HepG2 (cell line): ENCODE measurements around the gene DNPH1. TPM values are rescaled to one million over a fixed set of nuclear protein-coding genes. Genes with fewer than 3 reads are reported as not detected.

ENCODE experiments used
- ARID4A ChIP-seq: sonication (generic); formaldehyde crosslinking; IDR thresholded peaks from 2 replicates; pipeline ENCODE4 v1.5.0; 2020; ENCODE audit warnings: mild to moderate bottlenecking, missing genetic modification reagents, borderline replicate concordance
- ERF ChIP-seq: IDR thresholded peaks from 2 replicates; pipeline ENCODE4 v1.6.1; 2018; ENCODE audit warnings: missing biosample characterization, missing genetic modification reagents
- HDAC1 ChIP-seq: sonication (generic); formaldehyde crosslinking; IDR thresholded peaks from 2 replicates; pipeline ENCODE4 v1.5.1; 2020; ENCODE audit warnings: mild to moderate bottlenecking, missing genetic modification reagents
- IKZF1 ChIP-seq: fragments of 450-650 bp; IDR thresholded peaks from 2 replicates; pipeline ENCODE4 v1.7.1; 2016
- KDM6A ChIP-seq: IDR thresholded peaks from 2 replicates; pipeline ENCODE4 v1.6.1; 2016; ENCODE audit warnings: low read depth
- LCORL ChIP-seq, 2 experiments: fragments of 450-650 bp in 1 of 2; sonication (generic) in 1 of 2; formaldehyde crosslinking in 1 of 2; IDR thresholded peaks; 2 replicates each; pipeline versions ENCODE4 v1.5.0 to v1.6.1; 2017 to 2020; ENCODE audit warnings: antibody characterized with exemption in 1 of 2, missing genetic modification reagents in 1 of 2
- NAIF1 ChIP-seq: sonication (generic); formaldehyde crosslinking; IDR thresholded peaks from 2 replicates; pipeline ENCODE4 v1.5.0; 2020; ENCODE audit warnings: mild to moderate bottlenecking, missing genetic modification reagents, borderline replicate concordance
- SMAD1 ChIP-seq: sonication (generic); formaldehyde crosslinking; IDR thresholded peaks from 2 replicates; pipeline ENCODE4 v1.4.0; 2020; ENCODE audit warnings: missing genetic modification reagents, low read depth, mild to moderate bottlenecking, borderline replicate concordance
- SOX13 ChIP-seq, 3 experiments: fragments of 450-650 bp in 1 of 3; sonication (generic) in 1 of 3; formaldehyde crosslinking in 1 of 3; IDR thresholded peaks in 2 of 3; conservative IDR thresholded peaks in 1 of 3; 2 replicates each; pipeline versions ENCODE4 v1.5.0 to v1.6.1; 2016 to 2020; ENCODE audit warnings: antibody characterized with exemption in 1 of 3, mild to moderate bottlenecking in 1 of 3, missing compliant biosample characterization in 1 of 3, missing genetic modification reagents in 1 of 3, moderate library complexity in 1 of 3
- ZNF335 ChIP-seq: sonication (generic); formaldehyde crosslinking; IDR thresholded peaks from 2 replicates; pipeline ENCODE4 v1.4.0; 2020; ENCODE audit warnings: missing genetic modification reagents
- ZNF556 ChIP-seq: sonication (generic); formaldehyde crosslinking; IDR thresholded peaks from 2 replicates; pipeline ENCODE4 v1.4.0; 2020; ENCODE audit warnings: mild to moderate bottlenecking, missing genetic modification reagents, borderline replicate concordance
- polyA plus RNA-seq, 8 experiments: library from polyadenylated mRNA; depleted of rRNA in 3 of 8; stranded (reverse) in 7 of 8; unstranded in 1 of 8; fragments of >200 nt; fragmentation: Illumina TruSeq in 4 of 8; extraction: Trizol in 4 of 8; gene quantifications; 2 replicates each; pipeline versions ENCODE4 v1.2.1 to v1.2.3, GENCODE V29; 2011 to 2016; ENCODE audit warnings: low read depth in 4 of 8, missing spikeins in 1 of 8, mixed read lengths in 1 of 8; ENCODE audit not compliant: insufficient read depth in 1 of 8
- total RNA-seq, 5 experiments: library from RNA; depleted of rRNA; stranded (reverse); fragments of >200 nt; fragmentation: Illumina TruSeq; extraction: Trizol; gene quantifications; 2 replicates each; pipeline ENCODE4 v1.2.3, GENCODE V29; 2016; ENCODE audit warnings: low read depth in 1 of 5
- TF ChIP-seq, protein P1 (sequence below): sonication (generic); formaldehyde crosslinking; IDR thresholded peaks from 2 replicates; pipeline ENCODE4 v1.4.0; 2020; ENCODE audit warnings: mild to moderate bottlenecking, missing genetic modification reagents
- TF ChIP-seq, protein P2 (sequence below): sonication (generic); formaldehyde crosslinking; IDR thresholded peaks from 2 replicates; pipeline ENCODE4 v1.4.0; 2020; ENCODE audit warnings: mild to moderate bottlenecking, low read depth, missing genetic modification reagents

Gene DNPH1
- total and polyA plus RNA-seq, 2 of the 13 experiments (the other 11 are each of a cell fraction or from before 2014, with no cell fraction given): 56.5 to 75.1 TPM

DNA sequence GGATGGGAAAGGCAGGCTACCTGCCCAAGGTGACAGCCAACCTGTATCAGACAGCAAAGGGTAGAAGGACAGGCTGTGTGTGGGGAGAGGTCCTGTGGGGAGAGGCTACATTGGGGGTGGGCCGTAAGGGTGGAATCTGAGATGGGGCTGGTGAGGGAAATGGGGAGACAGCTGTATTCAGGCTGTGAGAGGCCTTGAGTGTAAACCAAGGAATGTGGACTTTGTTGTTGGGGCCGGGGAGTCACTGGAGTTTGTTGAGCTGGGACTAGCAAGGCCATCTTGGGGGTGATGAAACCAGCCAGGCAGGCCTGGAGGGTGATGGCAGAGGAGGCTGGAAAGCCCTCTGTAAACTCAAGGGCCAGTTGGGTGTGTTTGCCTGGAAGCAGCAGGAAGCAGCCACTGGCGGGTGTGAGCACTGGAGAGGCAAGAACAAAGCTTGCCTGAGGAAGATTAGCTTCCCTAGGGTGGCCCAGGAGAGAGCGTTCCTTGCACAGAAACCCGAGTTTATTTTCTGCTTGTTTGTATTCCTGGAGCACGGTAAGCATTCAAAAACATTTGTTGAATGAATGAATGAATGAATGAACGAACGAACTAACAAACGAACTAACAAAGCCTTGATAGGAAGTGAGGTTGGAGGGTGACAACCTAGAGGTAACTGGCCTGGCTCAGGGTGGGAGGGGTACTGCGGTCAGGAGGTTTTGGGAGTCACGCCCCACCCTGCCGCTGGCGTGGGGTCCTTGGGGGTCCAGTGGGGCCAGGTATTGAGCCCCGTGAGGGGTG lies 32.9 kb upstream of the DNPH1 start (continued):
- TF ChIP-seq, protein P1, sequence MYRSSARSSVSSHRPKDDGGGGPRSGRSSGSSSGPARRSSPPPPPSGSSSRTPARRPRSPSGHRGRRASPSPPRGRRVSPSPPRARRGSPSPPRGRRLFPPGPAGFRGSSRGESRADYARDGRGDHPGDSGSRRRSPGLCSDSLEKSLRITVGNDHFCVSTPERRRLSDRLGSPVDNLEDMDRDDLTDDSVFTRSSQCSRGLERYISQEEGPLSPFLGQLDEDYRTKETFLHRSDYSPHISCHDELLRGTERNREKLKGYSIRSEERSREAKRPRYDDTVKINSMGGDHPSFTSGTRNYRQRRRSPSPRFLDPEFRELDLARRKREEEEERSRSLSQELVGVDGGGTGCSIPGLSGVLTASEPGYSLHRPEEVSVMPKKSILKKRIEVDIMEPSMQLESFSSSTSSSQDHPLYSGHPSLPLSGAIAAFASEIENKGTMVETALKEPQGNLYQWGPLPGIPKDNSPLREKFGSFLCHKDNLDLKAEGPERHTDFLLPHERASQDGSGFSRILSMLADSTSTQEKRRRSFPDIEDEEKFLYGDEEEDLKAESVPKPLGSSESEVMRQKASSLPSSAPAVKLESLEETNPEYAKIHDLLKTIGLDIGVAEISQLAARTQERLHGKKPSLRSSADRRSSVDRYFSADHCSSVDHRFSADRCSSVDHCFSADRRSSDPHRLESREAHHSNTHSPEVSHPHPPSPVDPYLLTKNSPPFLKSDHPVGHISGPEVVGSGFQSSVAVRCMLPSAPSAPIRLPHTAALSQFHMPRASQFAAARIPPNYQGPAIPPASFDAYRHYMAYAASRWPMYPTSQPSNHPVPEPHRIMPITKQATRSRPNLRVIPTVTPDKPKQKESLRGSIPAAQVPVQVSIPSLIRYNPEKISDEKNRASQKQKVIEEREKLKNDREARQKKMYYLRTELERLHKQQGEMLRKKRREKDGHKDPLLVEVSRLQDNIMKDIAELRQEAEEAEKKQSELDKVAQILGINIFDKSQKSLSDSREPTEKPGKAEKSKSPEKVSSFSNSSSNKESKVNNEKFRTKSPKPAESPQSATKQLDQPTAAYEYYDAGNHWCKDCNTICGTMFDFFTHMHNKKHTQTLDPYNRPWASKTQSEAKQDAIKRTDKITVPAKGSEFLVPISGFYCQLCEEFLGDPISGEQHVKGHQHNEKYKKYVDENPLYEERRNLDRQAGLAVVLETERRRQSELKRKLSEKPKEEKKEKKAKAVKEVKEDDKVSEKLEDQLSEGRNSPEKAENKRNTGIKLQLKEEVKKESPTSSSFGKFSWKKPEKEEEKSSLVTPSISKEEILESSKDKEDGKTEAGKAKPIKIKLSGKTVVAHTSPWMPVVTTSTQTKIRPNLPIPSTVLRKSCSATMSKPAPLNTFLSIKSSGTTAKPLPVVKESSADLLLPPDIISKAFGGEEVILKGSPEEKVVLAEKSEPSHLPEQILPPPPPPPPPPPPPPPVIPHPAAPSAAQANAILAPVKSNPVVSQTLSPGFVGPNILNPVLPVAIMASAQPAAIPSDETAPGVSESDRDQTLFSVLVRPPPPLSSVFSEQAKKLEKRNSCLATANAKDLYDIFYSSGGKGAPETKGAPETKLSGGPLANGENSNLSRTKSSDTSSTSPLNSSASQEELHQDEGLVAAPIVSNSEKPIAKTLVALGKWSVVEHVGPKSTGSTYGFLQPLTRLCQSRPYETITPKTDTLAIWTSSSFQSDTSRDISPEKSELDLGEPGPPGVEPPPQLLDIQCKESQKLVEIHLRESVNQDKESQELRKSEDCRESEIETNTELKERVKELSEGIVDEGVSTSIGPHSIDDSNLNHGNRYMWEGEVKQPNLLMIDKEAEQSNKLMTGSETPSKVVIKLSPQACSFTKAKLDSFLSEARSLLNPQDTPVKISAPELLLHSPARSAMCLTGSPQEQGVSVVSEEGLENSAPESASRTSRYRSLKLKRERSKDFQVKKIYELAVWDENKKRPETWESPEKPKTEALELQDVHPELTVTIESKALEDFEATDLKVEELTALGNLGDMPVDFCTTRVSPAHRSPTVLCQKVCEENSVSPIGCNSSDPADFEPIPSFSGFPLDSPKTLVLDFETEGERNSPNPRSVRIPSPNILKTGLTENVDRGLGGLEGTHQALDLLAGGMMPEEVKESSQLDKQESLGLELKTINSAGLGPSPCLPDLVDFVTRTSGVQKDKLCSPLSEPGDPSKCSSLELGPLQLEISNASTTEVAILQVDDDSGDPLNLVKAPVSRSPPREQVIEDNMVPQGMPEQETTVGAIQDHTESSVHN (CRISPR knock-in tag): no peak
- TF ChIP-seq ZNF556 (CRISPR knock-in tag) (peak; percentile 45; the same call in 1 of the 2 replicates), LCORL (IDR thresholded peaks at IDR 0.05) (no peak), LCORL (CRISPR knock-in tag; IDR thresholded peaks at IDR 0.05) (0 out of 2 replicates have a peak, but pooled peaks have one; percentile 34), ZNF335 (CRISPR knock-in tag) (no peak), HDAC1 (CRISPR knock-in tag) (peak; percentile 73), ERF (CRISPR knock-in tag) (peak; percentile 71; the same call in 1 of the 2 replicates), SOX13 (IDR thresholded peaks at IDR 0.05) (no peak), SOX13 (CRISPR knock-in tag; conservative IDR thresholded peaks at IDR 0.05 in 1 of 2, IDR thresholded peaks at IDR 0.05 in 1 of 2) (peak in 1 of 2 experiments; percentile 33; a peak in 1 of 4 replicates), NAIF1 (CRISPR knock-in tag) (no peak), IKZF1 (no peak), ARID4A (CRISPR knock-in tag) (no peak), KDM6A (peak; percentile 30; the same call in 1 of the 2 replicates), SMAD1 (no peak)
- TF ChIP-seq, protein P2, sequence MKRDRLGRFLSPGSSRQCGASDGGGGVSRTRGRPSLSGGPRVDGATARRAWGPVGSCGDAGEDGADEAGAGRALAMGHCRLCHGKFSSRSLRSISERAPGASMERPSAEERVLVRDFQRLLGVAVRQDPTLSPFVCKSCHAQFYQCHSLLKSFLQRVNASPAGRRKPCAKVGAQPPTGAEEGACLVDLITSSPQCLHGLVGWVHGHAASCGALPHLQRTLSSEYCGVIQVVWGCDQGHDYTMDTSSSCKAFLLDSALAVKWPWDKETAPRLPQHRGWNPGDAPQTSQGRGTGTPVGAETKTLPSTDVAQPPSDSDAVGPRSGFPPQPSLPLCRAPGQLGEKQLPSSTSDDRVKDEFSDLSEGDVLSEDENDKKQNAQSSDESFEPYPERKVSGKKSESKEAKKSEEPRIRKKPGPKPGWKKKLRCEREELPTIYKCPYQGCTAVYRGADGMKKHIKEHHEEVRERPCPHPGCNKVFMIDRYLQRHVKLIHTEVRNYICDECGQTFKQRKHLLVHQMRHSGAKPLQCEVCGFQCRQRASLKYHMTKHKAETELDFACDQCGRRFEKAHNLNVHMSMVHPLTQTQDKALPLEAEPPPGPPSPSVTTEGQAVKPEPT (CRISPR knock-in tag): no peak
